ENCODE data around the gene IFNL2.

GRCh38 chr19:39318690-39319089 lies 50.5 kb downstream of the IFNL2 start:
- no peak for TF ChIP-seq CTCF (IDR thresholded peaks at IDR 0.05 in 4 of 5, conservative IDR thresholded peaks at IDR 0.05 in 1 of 5)
- TF ChIP-seq POLR2A (IDR thresholded peaks at IDR 0.05), result no peak
